ENCODE results near the gene HPCAL1. TPM values are rescaled to one million over a fixed set of nuclear protein-coding genes. Genes with fewer than 3 reads are reported as not detected.

HPCAL1 gene
- total RNA-seq, 1 donor from 2014 or later = 13.1 TPM

DNA sequence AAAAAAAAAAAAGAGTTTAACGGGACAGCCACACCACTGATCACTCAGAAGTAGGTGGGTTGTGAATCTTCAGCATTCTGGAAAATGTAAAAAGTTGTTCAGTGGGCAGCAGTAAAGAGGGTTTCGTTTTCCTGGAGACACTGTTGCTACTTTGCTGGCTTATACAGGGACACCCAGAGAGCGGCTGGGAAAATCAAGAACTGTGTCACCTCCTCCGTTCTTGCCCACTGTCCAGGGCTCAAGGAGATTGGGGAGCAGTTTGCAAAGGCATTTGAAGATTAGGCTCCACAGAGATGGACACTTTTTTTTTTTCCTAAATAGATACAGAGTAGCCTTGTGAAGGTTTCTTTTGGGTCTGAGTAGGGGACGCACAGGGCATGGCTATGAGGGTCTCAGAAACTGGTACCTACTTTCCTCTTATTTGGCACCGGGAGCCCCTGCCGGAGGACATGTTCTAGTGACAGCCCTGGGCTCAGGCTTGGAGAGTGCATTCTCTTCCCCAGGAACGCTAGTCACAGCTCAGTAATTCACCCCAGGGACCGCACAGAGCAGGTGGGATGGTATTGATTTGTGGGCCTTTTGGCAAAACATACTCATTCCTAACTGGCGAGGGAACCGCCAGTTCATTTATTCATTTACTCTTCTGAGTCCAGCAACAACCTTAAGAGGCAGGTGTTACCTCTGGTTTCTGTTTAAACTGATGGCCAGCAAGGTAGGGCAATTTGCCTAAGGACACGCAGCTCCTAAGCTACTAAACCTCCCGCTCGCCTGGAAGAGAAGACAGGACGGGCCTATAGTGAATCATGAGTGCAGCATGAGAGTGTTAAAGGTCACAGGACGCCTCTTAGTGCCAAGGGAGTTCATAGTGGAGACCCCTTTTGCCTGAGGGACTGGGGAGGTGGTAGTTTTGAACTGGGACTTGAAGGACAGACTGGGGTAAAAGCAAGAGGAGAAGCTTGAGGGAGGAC is 53.1 kb downstream of the HPCAL1 start:
- Mint-ChIP-seq H3K27ac (ENCODE audit: unreplicated experiment) (peak overlapping the region; percentile 9), H3K4me1 (ENCODE audit: low read depth, unreplicated experiment) (peaks cover 34% of the 10 kb centered on the region)

DNA sequence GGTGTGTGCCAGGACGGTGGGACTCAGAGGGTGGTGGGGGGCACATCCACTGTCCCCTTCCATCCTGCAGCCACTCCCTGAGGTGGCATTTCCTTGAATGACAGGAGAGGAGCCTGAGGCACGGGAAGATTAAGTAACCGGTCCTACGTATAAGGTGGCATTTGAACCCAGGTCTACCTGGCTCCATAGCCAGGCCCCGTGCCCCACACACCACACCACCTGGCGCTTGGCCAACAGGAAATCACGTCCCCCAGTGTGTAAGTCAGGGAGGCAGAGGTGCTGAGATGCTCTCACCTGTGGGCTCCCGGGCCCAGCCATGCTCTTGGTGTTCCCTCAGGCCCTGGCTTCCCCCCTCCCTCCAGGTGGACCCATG is 53.7 kb downstream of the HPCAL1 start:
- H3K9me3 Mint-ChIP-seq (ENCODE audit: unreplicated experiment) = peaks cover 17% of the 10 kb centered on the region
- H3K4me1 Mint-ChIP-seq (ENCODE audit: low read depth, unreplicated experiment) = peaks cover 37% of the 10 kb centered on the region
- peak overlapping the region; percentile 35 for H3K4me3 Mint-ChIP-seq (ENCODE audit: unreplicated experiment)
- no peak for DNase-seq
- peak overlapping the region; percentile 9 for H3K27ac Mint-ChIP-seq (ENCODE audit: unreplicated experiment)
- H3K27me3 Mint-ChIP-seq (ENCODE audit: unreplicated experiment) = peaks cover 14% of the 10 kb centered on the region
- TF ChIP-seq, protein P1, sequence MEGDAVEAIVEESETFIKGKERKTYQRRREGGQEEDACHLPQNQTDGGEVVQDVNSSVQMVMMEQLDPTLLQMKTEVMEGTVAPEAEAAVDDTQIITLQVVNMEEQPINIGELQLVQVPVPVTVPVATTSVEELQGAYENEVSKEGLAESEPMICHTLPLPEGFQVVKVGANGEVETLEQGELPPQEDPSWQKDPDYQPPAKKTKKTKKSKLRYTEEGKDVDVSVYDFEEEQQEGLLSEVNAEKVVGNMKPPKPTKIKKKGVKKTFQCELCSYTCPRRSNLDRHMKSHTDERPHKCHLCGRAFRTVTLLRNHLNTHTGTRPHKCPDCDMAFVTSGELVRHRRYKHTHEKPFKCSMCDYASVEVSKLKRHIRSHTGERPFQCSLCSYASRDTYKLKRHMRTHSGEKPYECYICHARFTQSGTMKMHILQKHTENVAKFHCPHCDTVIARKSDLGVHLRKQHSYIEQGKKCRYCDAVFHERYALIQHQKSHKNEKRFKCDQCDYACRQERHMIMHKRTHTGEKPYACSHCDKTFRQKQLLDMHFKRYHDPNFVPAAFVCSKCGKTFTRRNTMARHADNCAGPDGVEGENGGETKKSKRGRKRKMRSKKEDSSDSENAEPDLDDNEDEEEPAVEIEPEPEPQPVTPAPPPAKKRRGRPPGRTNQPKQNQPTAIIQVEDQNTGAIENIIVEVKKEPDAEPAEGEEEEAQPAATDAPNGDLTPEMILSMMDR (IDR thresholded peaks at IDR 0.05; ENCODE audit: partially characterized antibody, unreplicated experiment) = no peak
- peaks cover 5% of the 10 kb centered on the region for H3K36me3 Mint-ChIP-seq (ENCODE audit: unreplicated experiment)

More for the DNA sequence above, 53.1 kb downstream of the HPCAL1 start:
- TF ChIP-seq, protein P1 (IDR thresholded peaks at IDR 0.05; ENCODE audit: partially characterized antibody, unreplicated experiment) = no peak
- Mint-ChIP-seq H3K36me3 (ENCODE audit: unreplicated experiment) (peaks cover 5% of the 10 kb centered on the region), H3K9me3 (ENCODE audit: unreplicated experiment) (peaks cover 17% of the 10 kb centered on the region), H3K4me3 (ENCODE audit: unreplicated experiment) (peak overlapping the region; percentile 35), H3K27me3 (ENCODE audit: unreplicated experiment) (peaks cover 11% of the 10 kb centered on the region)
- peak; percentile 68 for DNase-seq

DNA sequence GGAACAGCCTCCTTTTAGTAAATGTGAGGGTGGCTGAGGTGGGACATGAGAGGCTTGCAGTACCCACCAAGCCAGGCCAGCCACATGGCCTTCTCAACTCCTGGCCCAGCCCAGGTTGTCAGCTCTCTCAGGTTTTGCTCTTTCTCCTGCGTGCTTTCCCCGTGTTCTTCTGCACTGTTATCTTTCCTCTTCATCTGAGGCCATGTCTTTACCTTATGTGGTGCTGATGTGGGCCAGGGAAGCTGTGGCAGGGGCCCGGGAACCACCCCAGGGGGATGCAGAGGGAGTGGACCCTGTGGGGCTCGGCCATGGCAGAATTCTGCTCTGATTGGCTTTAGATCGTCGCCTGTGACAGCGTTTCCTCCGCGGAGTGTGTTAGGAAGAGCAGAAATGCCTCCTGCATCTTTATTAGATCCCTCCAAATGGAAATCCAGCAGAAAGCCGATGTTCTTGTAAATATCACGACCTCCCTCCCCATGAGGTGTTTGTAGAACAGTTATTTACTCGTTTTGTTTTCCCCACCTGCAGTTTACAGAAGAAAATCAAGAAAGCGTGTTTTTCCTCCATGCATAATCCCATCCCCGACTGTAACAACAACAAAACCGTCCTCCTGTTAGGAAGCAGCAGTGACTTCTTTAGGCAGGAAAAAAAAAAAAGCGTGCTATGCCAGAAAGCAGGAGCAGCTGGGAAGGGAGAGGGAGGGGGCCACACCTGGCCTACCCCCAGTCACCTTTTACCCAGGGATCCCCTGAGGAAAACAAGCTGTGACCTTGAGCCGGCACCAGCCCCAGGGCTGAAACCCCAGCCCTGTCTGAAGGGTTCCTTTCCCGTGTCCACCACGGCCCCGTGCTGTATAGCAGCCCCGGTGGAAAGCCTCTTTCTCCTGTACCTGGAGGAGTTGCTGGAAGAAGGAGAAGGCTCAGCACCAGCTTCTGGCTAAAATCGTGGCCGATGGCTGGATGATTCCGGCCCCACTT is 54.8 kb downstream of the HPCAL1 start:
- Mint-ChIP-seq H3K9me3 (ENCODE audit: unreplicated experiment) (peaks cover 17% of the 10 kb centered on the region), H3K4me1 (ENCODE audit: low read depth, unreplicated experiment) (peaks cover 35% of the 10 kb centered on the region), H3K36me3 (ENCODE audit: unreplicated experiment) (peaks cover 5% of the 10 kb centered on the region), H3K4me3 (ENCODE audit: unreplicated experiment) (peak overlapping the region; percentile 2), H3K27me3 (ENCODE audit: unreplicated experiment) (peaks cover 14% of the 10 kb centered on the region), H3K27ac (ENCODE audit: unreplicated experiment) (peak overlapping the region; percentile 48)
- TF ChIP-seq, protein P1 (IDR thresholded peaks at IDR 0.05; ENCODE audit: partially characterized antibody, unreplicated experiment) = no peak
- DNase-seq = no peak

DNA sequence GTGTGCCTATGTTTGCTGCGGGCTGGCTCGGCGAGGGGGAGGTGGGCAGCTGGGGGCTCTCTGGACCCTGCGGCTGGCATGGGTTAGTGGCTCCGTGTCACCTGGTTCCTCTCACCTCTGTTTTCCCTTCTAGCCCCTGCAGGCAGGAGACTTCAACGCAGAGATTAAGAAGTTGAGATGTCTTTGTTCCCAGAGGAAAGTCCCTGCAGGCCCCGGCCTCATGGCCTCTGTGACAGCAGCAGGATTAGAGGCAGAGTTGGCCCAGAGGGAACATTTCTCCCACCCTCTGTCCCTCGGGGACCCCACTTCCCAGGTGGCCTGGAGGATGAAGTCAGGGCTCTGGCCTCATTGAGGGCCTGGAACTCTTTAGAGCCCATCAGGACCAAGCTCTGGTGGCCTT is 56.5 kb downstream of the HPCAL1 start:
- peaks cover 14% of the 10 kb centered on the region for H3K9me3 Mint-ChIP-seq (ENCODE audit: unreplicated experiment)
- peaks cover 14% of the 10 kb centered on the region for H3K27me3 Mint-ChIP-seq (ENCODE audit: unreplicated experiment)
- H3K4me1 Mint-ChIP-seq (ENCODE audit: low read depth, unreplicated experiment) = peaks cover 35% of the 10 kb centered on the region
- TF ChIP-seq, protein P1 (IDR thresholded peaks at IDR 0.05; ENCODE audit: partially characterized antibody, unreplicated experiment) = no peak
- no peak for DNase-seq
- no peak overlapping the region for H3K4me3 Mint-ChIP-seq (ENCODE audit: unreplicated experiment)
- H3K27ac Mint-ChIP-seq (ENCODE audit: unreplicated experiment) = no peak overlapping the region
- peaks cover under 1% of the 10 kb centered on the region for H3K36me3 Mint-ChIP-seq (ENCODE audit: unreplicated experiment)

Measured in glutamatergic neuron (in vitro differentiated cells).